HCT116 (cell line): ENCODE data around the gene LRIT3. TPM values are rescaled to one million over a fixed set of nuclear protein-coding genes. Genes with fewer than 3 reads are reported as not detected.

Experiments
- ATAC-seq: fragments of 200-7000 bp; cut with Tn5 transposase; 2 replicates; pipeline ENCODE4 v1.9.1; 2020; ENCODE audit warnings: mild to moderate bottlenecking, moderate library complexity
- BruUV-seq: library from RNA; stranded (reverse); fragments of 400-500 nt; replicated peaks from 2 replicates; lab custom pipeline; 2021; lab: Mats Ljungman, UMichigan
- CTCF ChIA-PET: fragments of 300-600 bp; sonication (Branson Sonifier 250); formaldehyde crosslinking; loops from one replicate; lab custom pipeline; 2021; ENCODE audit warnings: antibody characterized with exemption; lab: Charles Lee
- POLR2A ChIA-PET: fragments of 300-600, 350-600 bp; sonication (Branson Sonifier 250); formaldehyde crosslinking; loops from one replicate; lab custom pipeline; 2021; ENCODE audit warnings: antibody characterized with exemption; lab: Charles Lee
- RAD21 ChIA-PET, 2 experiments: fragments of 300-600 bp; sonication (Branson Sonifier 250); formaldehyde crosslinking; loops; one replicate each; lab custom pipeline; 2023; ENCODE audit warnings: low total read pairs in 2 of 2; ENCODE audit not compliant: uncharacterized antibody in 2 of 2, unreplicated experiment in 2 of 2, low non-redundant PET in 1 of 2; lab: Charles Lee
- DNase-seq: peaks from one replicate; pipeline ENCODE4 v3.0.0-alpha.2; 2010; ENCODE audit warnings: low read depth, low spot score
- H2AFZ ChIP-seq: fragments of 200-600 bp; shearing (Covaris generic), sonication (generic); 2 replicates; pipeline ENCODE4 v1.6.1; 2017; ENCODE audit warnings: low read depth, mixed run types, mixed read lengths, antibody characterized with exemption, low read length; ENCODE audit not compliant: poor library complexity, severe bottlenecking
- H3K27ac ChIP-seq: 2 replicates; pipeline ENCODE4 v1.5.1; 2012; ENCODE audit warnings: low read depth, low read length
- H3K27me3 ChIP-seq: fragments of 200-600 bp; sonication (generic); 2 replicates; pipeline ENCODE4 v1.6.1; 2016; ENCODE audit warnings: mixed run types, low read length, mixed read lengths; ENCODE audit not compliant: insufficient read depth
- H3K36me3 ChIP-seq, 2 experiments: fragments of 200-500 bp in 1 of 2; fragments of 200-600 bp in 1 of 2; sonication (Bioruptor generic) in 1 of 2; sonication (generic) in 1 of 2; 2 replicates each; pipeline versions ENCODE4 v1.5.1 to v1.6.1; 2014 to 2016; ENCODE audit warnings: low read length in 2 of 2, inconsistent platforms in 1 of 2, mixed read lengths in 1 of 2, mixed run types in 1 of 2; ENCODE audit not compliant: insufficient read depth in 2 of 2, control insufficient read depth in 1 of 2
- H3K4me1 ChIP-seq, 2 experiments: fragments of 200-600 bp in 1 of 2; sonication (generic) in 1 of 2; 2 replicates each; pipeline versions ENCODE4 v1.5.1 to v1.6.1; 2012 to 2017; ENCODE audit warnings: low read length in 2 of 2, inconsistent platforms in 1 of 2, mild to moderate bottlenecking in 1 of 2, mixed read lengths in 1 of 2, mixed run types in 1 of 2, moderate library complexity in 1 of 2; ENCODE audit not compliant: insufficient read depth in 2 of 2, control insufficient read depth in 1 of 2
- H3K4me2 ChIP-seq: fragments of 200-600 bp; sonication (generic); 2 replicates; pipeline ENCODE4 v1.6.1; 2017; ENCODE audit warnings: mixed run types, low read length, mixed read lengths
- H3K4me3 ChIP-seq, 2 experiments: fragments of 200-600 bp in 1 of 2; sonication (generic) in 1 of 2; replicated peaks in 1 of 2; 2 replicates each; pipeline ENCODE4 v1.5.1; 2011 to 2016; ENCODE audit warnings: low read length in 2 of 2, control low read depth in 1 of 2, low read depth in 1 of 2, mild to moderate bottlenecking in 1 of 2, mixed read lengths in 1 of 2, mixed run types in 1 of 2
- H3K79me2 ChIP-seq: fragments of 200-600 bp; sonication (generic); 2 replicates; pipeline ENCODE4 v1.6.1; 2017; ENCODE audit warnings: mild to moderate bottlenecking, mixed run types, low read length, moderate library complexity, mixed read lengths; ENCODE audit not compliant: insufficient read depth
- H3K9ac ChIP-seq: fragments of 200-600 bp; sonication (generic); 2 replicates; pipeline ENCODE4 v1.6.1; 2016; ENCODE audit warnings: low read length, mixed read lengths
- H3K9me2 ChIP-seq: fragments of 200-600 bp; sonication (generic), shearing (Covaris generic); 2 replicates; pipeline ENCODE4 v1.6.1; 2017; ENCODE audit warnings: mixed run types, mild to moderate bottlenecking, moderate library complexity; ENCODE audit not compliant: insufficient read depth
- H3K9me3 ChIP-seq, 2 experiments: fragments of 200-500 bp in 1 of 2; fragments of 200-600 bp in 1 of 2; sonication (Bioruptor generic) in 1 of 2; sonication (generic) in 1 of 2; 2 replicates each; pipeline ENCODE4 v1.6.1; 2014 to 2017; ENCODE audit warnings: low read length in 2 of 2, mixed read lengths in 2 of 2, inconsistent platforms in 1 of 2, low read depth in 1 of 2, mild to moderate bottlenecking in 1 of 2, mixed run types in 1 of 2, moderate library complexity in 1 of 2; ENCODE audit not compliant: control insufficient read depth in 1 of 2, insufficient read depth in 1 of 2
- H4K20me1 ChIP-seq: fragments of 200-600 bp; sonication (generic), shearing (Covaris generic); 2 replicates; pipeline ENCODE4 v1.6.1; 2017; ENCODE audit warnings: mixed run types, mild to moderate bottlenecking, moderate library complexity; ENCODE audit not compliant: insufficient read depth
- ATF3 ChIP-seq: IDR thresholded peaks from 2 replicates; pipeline ENCODE4 v1.6.1; 2012
- CBX3 ChIP-seq: IDR thresholded peaks from 2 replicates; pipeline ENCODE4 v1.6.1; 2012; ENCODE audit warnings: low read depth
- CEBPB ChIP-seq: IDR thresholded peaks from 2 replicates; pipeline ENCODE4 v1.6.1; 2012; ENCODE audit warnings: low read depth
- CTCF ChIP-seq, 3 experiments: fragments of 200-600 bp in 1 of 3; sonication (generic) in 1 of 3; IDR thresholded peaks in 2 of 3; conservative IDR thresholded peaks in 1 of 3; 2 replicates each; pipeline ENCODE4 v1.5.1; 2012 to 2017; ENCODE audit warnings: low read depth in 2 of 3, low read length in 2 of 3, antibody characterized with exemption in 1 of 3, borderline replicate concordance in 1 of 3, control low read depth in 1 of 3, mild to moderate bottlenecking in 1 of 3, mixed read lengths in 1 of 3, mixed run types in 1 of 3, moderate library complexity in 1 of 3; ENCODE audit not compliant: insufficient read depth in 1 of 3
- EGR1 ChIP-seq: IDR thresholded peaks from 2 replicates; pipeline ENCODE4 v1.6.1; 2012; ENCODE audit warnings: low read depth
- EZH2 ChIP-seq: fragments of 200-600 bp; sonication (generic); IDR thresholded peaks from 2 replicates; pipeline ENCODE4 v1.6.1; 2017; ENCODE audit warnings: antibody characterized with exemption, mixed run types
- EZH2phosphoT487 ChIP-seq: fragments of 200-600 bp; IDR thresholded peaks from 2 replicates; pipeline ENCODE4 v1.6.1; 2018; ENCODE audit warnings: antibody characterized with exemption, borderline replicate concordance
- FOSL1 ChIP-seq: IDR thresholded peaks from 2 replicates; pipeline ENCODE4 v1.6.1; 2012; ENCODE audit warnings: low read depth
- JUND ChIP-seq: IDR thresholded peaks from 2 replicates; pipeline ENCODE4 v1.6.1; 2012
- POLR2A ChIP-seq: IDR thresholded peaks from 2 replicates; pipeline ENCODE4 v1.7.0; 2011; ENCODE audit warnings: borderline replicate concordance; ENCODE audit not compliant: insufficient read depth, insufficient read length; ENCODE audit errors: extremely low read depth
- POLR2AphosphoS5 ChIP-seq: IDR thresholded peaks from 2 replicates; pipeline ENCODE4 v1.6.1; 2011; ENCODE audit warnings: mild to moderate bottlenecking, low read depth, low read length, moderate library complexity
- RAD21 ChIP-seq: IDR thresholded peaks from 2 replicates; pipeline ENCODE4 v1.6.1; 2012; ENCODE audit warnings: low read depth, mild to moderate bottlenecking
- SIN3A ChIP-seq: IDR thresholded peaks from 2 replicates; pipeline ENCODE4 v1.6.1; 2012; ENCODE audit warnings: low read depth
- SP1 ChIP-seq: IDR thresholded peaks from 2 replicates; pipeline ENCODE4 v1.6.1; 2012; ENCODE audit warnings: low read depth
- SRF ChIP-seq: IDR thresholded peaks from 2 replicates; pipeline ENCODE4 v1.6.1; 2012; ENCODE audit warnings: low read depth
- TCF7L2 ChIP-seq: IDR thresholded peaks from 2 replicates; pipeline ENCODE4 v1.7.0; 2011; ENCODE audit warnings: borderline replicate concordance, inconsistent platforms; ENCODE audit not compliant: insufficient read depth, insufficient read length; ENCODE audit errors: extremely low read depth
- YY1 ChIP-seq: IDR thresholded peaks from 2 replicates; pipeline ENCODE4 v1.6.1; 2011; ENCODE audit warnings: low read length, low read depth, moderate library complexity, mild to moderate bottlenecking; ENCODE audit not compliant: insufficient replicate concordance; ENCODE audit errors: extremely low read depth
- ZNF274 ChIP-seq: fragments of 200-500 bp; sonication (Bioruptor generic); IDR thresholded peaks from 2 replicates; pipeline ENCODE4 v1.6.1; 2014; ENCODE audit warnings: mild to moderate bottlenecking, low read depth, low read length, inconsistent platforms
- intact Hi-C: fragments of 100-400 bp; cut with micrococcal nuclease; formaldehyde crosslinking; loops from 2 replicates; pipeline ENCODE4 v1.10.0; 2022
- total RNA-seq: library from RNA; stranded (reverse); gene quantifications from one replicate; pipeline ENCODE4 v1.2.1, GENCODE V29; 2021; ENCODE audit not compliant: unreplicated experiment
- TF ChIP-seq, protein P1 (sequence below): IDR thresholded peaks from 2 replicates; pipeline ENCODE4 v1.6.1; 2012
- TF ChIP-seq, protein P2 (sequence below): IDR thresholded peaks from 2 replicates; pipeline ENCODE4 v1.6.1; 2011; ENCODE audit warnings: mild to moderate bottlenecking, low read length, moderate library complexity; ENCODE audit not compliant: insufficient replicate concordance; ENCODE audit errors: extremely low read depth

LRIT3 gene
- total RNA-seq, 1 experiment from 2014 or later = 0.47 TPM

- TF ChIP-seq POLR2AphosphoS5 (no peak), ATF3 (no peak), CEBPB (no peak), YY1 (no peak), ZNF274 (no peak), TCF7L2 (no peak), EGR1 (no peak), SIN3A (no peak), POLR2A (no peak), SRF (no peak), JUND (no peak), RAD21 (no peak), EZH2phosphoT487 (no peak), CTCF (IDR thresholded peaks at IDR 0.05 in 2 of 3, conservative IDR thresholded peaks at IDR 0.05 in 1 of 3; ENCODE audit: borderline replicate concordance in 1 of 3, insufficient read depth in 1 of 3, low read depth in 2 of 3, low read length in 2 of 3) (no peak), EZH2 (no peak), FOSL1 (no peak), CBX3 (no peak), SP1 (no peak)
- TF ChIP-seq, protein P1, sequence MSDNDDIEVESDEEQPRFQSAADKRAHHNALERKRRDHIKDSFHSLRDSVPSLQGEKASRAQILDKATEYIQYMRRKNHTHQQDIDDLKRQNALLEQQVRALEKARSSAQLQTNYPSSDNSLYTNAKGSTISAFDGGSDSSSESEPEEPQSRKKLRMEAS = no peak
- TF ChIP-seq, protein P2, sequence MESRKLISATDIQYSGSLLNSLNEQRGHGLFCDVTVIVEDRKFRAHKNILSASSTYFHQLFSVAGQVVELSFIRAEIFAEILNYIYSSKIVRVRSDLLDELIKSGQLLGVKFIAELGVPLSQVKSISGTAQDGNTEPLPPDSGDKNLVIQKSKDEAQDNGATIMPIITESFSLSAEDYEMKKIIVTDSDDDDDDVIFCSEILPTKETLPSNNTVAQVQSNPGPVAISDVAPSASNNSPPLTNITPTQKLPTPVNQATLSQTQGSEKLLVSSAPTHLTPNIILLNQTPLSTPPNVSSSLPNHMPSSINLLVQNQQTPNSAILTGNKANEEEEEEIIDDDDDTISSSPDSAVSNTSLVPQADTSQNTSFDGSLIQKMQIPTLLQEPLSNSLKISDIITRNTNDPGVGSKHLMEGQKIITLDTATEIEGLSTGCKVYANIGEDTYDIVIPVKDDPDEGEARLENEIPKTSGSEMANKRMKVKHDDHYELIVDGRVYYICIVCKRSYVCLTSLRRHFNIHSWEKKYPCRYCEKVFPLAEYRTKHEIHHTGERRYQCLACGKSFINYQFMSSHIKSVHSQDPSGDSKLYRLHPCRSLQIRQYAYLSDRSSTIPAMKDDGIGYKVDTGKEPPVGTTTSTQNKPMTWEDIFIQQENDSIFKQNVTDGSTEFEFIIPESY = no peak
- intact Hi-C loops = no loop called here
- no peaks in the 10 kb centered on the region for H3K9me3 ChIP-seq
- H3K4me2 ChIP-seq = no peak overlapping the region
- no peak overlapping the region for H3K27ac ChIP-seq
- no TSS peak for BruUV-seq
- H3K79me2 ChIP-seq = no peaks in the 10 kb centered on the region
- no peak overlapping the region for H3K4me3 ChIP-seq
- H3K9ac ChIP-seq = no peak overlapping the region
- no peaks in the 10 kb centered on the region for H4K20me1 ChIP-seq
- no peak overlapping the region for H2AFZ ChIP-seq
- H3K36me3 ChIP-seq = no peaks in the 10 kb centered on the region
- ChIA-PET RAD21 (no interaction called here), CTCF (no interaction called here), POLR2A (no interaction called here)
- no peaks in the 10 kb centered on the region for H3K27me3 ChIP-seq
- H3K4me1 ChIP-seq = no peaks in the 10 kb centered on the region
- no peaks in the 10 kb centered on the region for H3K9me2 ChIP-seq
- DNase-seq (no peak), ATAC-seq (no peak)
Observed at GRCh38 chr4:109833756-109834155, 14.2 kb upstream of the LRIT3 start.
